Activated naive CD4-positive, alpha-beta T cell treated with anti-CD3 and anti-CD28 coated beads, Interleukin-2, amount 50 U/mL, for 24 hours (primary cell): ENCODE results near the gene DCAF4.

Source experiments
- H3K27ac Mint-ChIP-seq: one replicate; pipeline ENCODE4 v1.8.0; 2021; ENCODE audit warnings: mild to moderate bottlenecking, mixed read lengths
- H3K27me3 Mint-ChIP-seq: one replicate; pipeline ENCODE4 v1.8.0; 2021; ENCODE audit warnings: mixed read lengths
- H3K36me3 Mint-ChIP-seq: one replicate; pipeline ENCODE4 v1.8.0; 2021; ENCODE audit warnings: mixed read lengths
- H3K4me1 Mint-ChIP-seq: one replicate; pipeline ENCODE4 v1.8.0; 2021; ENCODE audit warnings: mixed read lengths
- H3K4me3 Mint-ChIP-seq: one replicate; pipeline ENCODE4 v1.8.0; 2021; ENCODE audit warnings: mild to moderate bottlenecking, mixed read lengths
- H3K9me3 Mint-ChIP-seq: one replicate; pipeline ENCODE4 v1.8.0; 2021; ENCODE audit warnings: mixed read lengths

The DCAF4 gene

GRCh38 chr14:72968316-72968715 is 42.1 kb downstream of the DCAF4 start:
- Mint-ChIP-seq H3K4me1 (peaks cover 4% of the 10 kb centered on the region), H3K9me3 (no peaks in the 10 kb centered on the region), H3K27ac (no peak overlapping the region), H3K36me3 (peaks cover 8% of the 10 kb centered on the region), H3K4me3 (no peak overlapping the region), H3K27me3 (no peaks in the 10 kb centered on the region)

DNA sequence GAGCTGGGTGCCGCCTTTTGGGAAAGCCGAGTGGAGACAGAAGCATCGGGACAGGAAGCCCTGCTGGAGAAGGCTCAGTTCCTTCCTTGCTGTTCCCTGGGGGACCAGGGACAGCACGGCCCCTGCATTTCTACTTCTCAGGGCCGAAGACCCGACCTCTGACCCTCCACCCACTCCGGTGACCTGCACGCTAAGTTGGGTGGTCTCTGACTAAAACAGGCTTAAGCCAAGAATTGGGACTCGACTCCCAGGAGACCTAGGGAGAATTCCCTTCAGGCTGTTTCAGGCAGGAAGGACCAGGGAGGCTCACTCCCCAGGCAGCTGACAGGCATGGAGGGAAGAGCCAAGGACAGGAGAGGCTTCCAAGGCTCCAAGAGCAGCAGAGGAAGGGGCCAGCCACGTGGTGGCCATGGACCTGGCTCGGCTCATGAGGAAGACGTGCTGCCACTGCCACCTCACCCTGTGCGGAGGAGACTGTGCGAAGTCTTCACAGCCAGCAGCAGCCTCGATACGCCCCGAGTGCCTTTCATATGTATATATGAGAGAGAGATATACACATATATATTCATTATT is 43.9 kb downstream of the DCAF4 start:
- Mint-ChIP-seq H3K27ac (no peak overlapping the region), H3K36me3 (peaks cover 6% of the 10 kb centered on the region), H3K4me1 (peaks cover 1% of the 10 kb centered on the region), H3K4me3 (no peak overlapping the region), H3K27me3 (no peaks in the 10 kb centered on the region), H3K9me3 (no peaks in the 10 kb centered on the region)

GRCh38 chr14:72970824-72971434 is 44.7 kb downstream of the DCAF4 start:
- Mint-ChIP-seq H3K27me3 (no peaks in the 10 kb centered on the region), H3K27ac (no peak overlapping the region), H3K36me3 (peaks cover 8% of the 10 kb centered on the region), H3K9me3 (no peaks in the 10 kb centered on the region), H3K4me1 (no peaks in the 10 kb centered on the region), H3K4me3 (no peak overlapping the region)

DNA sequence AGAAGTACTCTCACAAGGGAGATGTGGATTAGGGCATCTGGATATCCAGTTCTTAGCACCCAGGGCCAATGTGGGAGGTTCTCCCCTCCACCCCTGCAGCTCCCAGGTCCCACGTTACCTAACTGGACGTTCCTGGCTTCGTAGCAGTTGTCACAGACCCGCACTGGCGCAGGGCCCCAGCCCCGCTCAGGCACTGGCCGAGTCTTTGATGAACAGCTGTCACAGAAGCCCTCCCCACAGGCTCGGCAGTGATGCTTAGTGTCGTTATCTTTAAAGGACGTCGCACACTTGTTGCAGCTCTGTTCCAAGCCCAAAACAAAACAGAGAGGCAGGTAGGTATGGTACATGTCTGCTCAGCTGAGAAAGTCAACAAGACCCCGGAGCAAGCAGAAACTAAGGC is 48.4 kb downstream of the DCAF4 start:
- H3K27ac Mint-ChIP-seq: no peak overlapping the region
- no peaks in the 10 kb centered on the region for H3K9me3 Mint-ChIP-seq
- no peak overlapping the region for H3K4me3 Mint-ChIP-seq
- H3K36me3 Mint-ChIP-seq: peaks cover 12% of the 10 kb centered on the region
- H3K27me3 Mint-ChIP-seq: no peaks in the 10 kb centered on the region
- H3K4me1 Mint-ChIP-seq: no peaks in the 10 kb centered on the region

GRCh38 chr14:72975770-72976169 is 49.5 kb downstream of the DCAF4 start:
- H3K27me3 Mint-ChIP-seq: no peaks in the 10 kb centered on the region
- peaks cover 15% of the 10 kb centered on the region for H3K36me3 Mint-ChIP-seq

GRCh38 chr14:72978856-72979255 is 52.6 kb downstream of the DCAF4 start:
- H3K4me1 Mint-ChIP-seq: no peaks in the 10 kb centered on the region
- no peak overlapping the region for H3K4me3 Mint-ChIP-seq

More at GRCh38 chr14:72975770-72976169, 49.5 kb downstream of the DCAF4 start:
- Mint-ChIP-seq H3K27ac (no peak overlapping the region), H3K4me3 (no peak overlapping the region), H3K4me1 (no peaks in the 10 kb centered on the region), H3K9me3 (no peaks in the 10 kb centered on the region)

DNA sequence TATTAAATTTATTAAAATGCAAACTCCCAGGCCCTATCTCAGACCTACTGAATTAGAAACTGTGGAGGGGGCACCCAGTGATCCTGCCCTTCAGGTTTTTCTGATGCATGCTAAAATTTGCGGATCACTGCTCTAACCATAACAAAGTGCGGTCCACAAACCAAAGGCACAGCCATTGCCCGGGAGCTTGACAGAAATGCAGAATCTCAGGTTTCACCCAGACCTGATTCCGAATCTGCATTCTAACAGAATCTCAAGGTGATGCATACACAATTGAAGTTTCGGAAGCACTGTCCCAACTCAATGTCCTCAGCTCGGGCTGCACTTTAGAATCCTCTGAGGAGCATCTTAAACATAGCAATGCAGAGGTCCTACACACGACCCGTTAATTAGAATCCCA is 54.6 kb downstream of the DCAF4 start:
- H3K36me3 Mint-ChIP-seq: peaks cover 29% of the 10 kb centered on the region
- no peaks in the 10 kb centered on the region for H3K9me3 Mint-ChIP-seq
- no peaks in the 10 kb centered on the region for H3K4me1 Mint-ChIP-seq
- H3K27me3 Mint-ChIP-seq: no peaks in the 10 kb centered on the region
- H3K27ac Mint-ChIP-seq: no peak overlapping the region
- no peak overlapping the region for H3K4me3 Mint-ChIP-seq

More at GRCh38 chr14:72978856-72979255, 52.6 kb downstream of the DCAF4 start:
- H3K36me3 Mint-ChIP-seq: peaks cover 24% of the 10 kb centered on the region
- no peaks in the 10 kb centered on the region for H3K27me3 Mint-ChIP-seq
- H3K9me3 Mint-ChIP-seq: no peaks in the 10 kb centered on the region
- no peak overlapping the region for H3K27ac Mint-ChIP-seq

- Mint-ChIP-seq H3K4me1 (no peaks in the 10 kb centered on the region), H3K27ac (no peak overlapping the region), H3K9me3 (no peaks in the 10 kb centered on the region), H3K36me3 (peaks cover 28% of the 10 kb centered on the region), H3K27me3 (no peaks in the 10 kb centered on the region), H3K4me3 (no peak overlapping the region)
These were observed 56.0 kb downstream of the DCAF4 start for GRCh38 chr14:72982146-72982708.

DNA sequence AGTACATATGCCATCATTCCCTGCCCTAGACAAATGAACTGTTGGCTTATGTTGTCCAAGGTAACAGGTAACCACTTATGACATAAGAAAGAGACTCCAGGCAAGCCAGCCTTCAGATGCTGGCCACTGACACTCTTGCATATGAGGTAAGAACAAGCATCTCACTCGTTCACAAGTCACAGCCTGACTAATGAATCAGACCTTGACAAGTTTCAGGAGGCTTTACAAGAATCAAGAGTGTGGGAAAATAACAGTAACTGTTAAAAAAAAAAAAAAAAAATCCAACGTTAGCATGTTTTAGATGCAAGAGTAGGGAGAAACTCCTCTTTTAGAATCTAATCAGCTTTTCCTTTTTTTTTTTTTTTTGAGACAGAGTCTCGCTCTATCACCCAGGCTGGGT is 60.0 kb downstream of the DCAF4 start:
- H3K36me3 Mint-ChIP-seq: peaks cover 22% of the 10 kb centered on the region
- no peaks in the 10 kb centered on the region for H3K4me1 Mint-ChIP-seq

GRCh38 chr14:72986857-72987256 is 60.6 kb downstream of the DCAF4 start:
- H3K4me3 Mint-ChIP-seq: no peak overlapping the region
- H3K27me3 Mint-ChIP-seq: no peaks in the 10 kb centered on the region
- H3K4me1 Mint-ChIP-seq: no peaks in the 10 kb centered on the region
- peaks cover 22% of the 10 kb centered on the region for H3K36me3 Mint-ChIP-seq
- H3K27ac Mint-ChIP-seq: no peak overlapping the region
- no peaks in the 10 kb centered on the region for H3K9me3 Mint-ChIP-seq

More for the DNA sequence above, 60.0 kb downstream of the DCAF4 start:
- no peak overlapping the region for H3K27ac Mint-ChIP-seq
- no peaks in the 10 kb centered on the region for H3K27me3 Mint-ChIP-seq
- H3K4me3 Mint-ChIP-seq: no peak overlapping the region
- no peaks in the 10 kb centered on the region for H3K9me3 Mint-ChIP-seq

DNA sequence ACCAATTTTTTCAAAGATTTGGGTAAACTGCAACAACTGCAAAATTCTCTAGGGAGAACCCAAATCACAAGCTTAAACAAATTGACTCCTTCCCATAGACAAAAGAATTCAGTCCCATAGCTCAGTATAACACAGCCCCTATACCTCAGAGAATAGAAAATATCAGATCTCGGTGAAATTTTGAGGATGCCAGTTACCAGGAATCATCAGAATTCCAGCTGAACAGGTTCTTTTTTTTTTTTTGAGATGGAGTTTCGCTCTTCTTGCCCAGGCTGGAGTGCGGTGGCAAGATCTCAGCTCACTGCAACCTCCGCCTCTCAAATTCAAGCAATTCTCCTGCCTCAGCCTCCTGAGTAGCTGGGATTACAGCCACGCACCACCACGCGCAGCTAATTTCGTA is 63.9 kb downstream of the DCAF4 start:
- Mint-ChIP-seq H3K9me3 (no peaks in the 10 kb centered on the region), H3K36me3 (peaks cover 13% of the 10 kb centered on the region), H3K27me3 (no peaks in the 10 kb centered on the region), H3K4me3 (no peak overlapping the region), H3K27ac (no peak overlapping the region), H3K4me1 (no peaks in the 10 kb centered on the region)

DNA sequence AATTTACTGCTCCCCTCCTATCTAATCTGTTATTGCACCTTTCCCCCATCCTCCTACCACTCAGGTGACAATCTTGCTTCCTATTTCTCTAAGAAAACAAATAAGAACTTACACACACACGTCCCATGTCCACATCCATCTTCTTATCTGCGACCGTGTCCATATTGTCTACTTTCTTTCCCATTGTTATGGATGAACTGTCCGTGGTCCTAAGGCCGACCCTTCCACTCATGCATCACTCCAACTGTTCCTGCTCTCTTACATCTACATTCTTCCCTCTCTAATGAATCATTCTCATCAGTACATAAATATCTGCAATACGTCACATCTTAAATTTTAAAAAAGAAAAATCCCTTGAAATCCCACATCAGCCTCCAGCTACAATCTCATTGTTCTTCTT is 70.7 kb downstream of the DCAF4 start:
- no peaks in the 10 kb centered on the region for H3K9me3 Mint-ChIP-seq
- H3K4me3 Mint-ChIP-seq: no peak overlapping the region
- no peaks in the 10 kb centered on the region for H3K27me3 Mint-ChIP-seq
- no peak overlapping the region for H3K27ac Mint-ChIP-seq
- H3K36me3 Mint-ChIP-seq: peaks cover 24% of the 10 kb centered on the region
- peaks cover 4% of the 10 kb centered on the region for H3K4me1 Mint-ChIP-seq

DNA sequence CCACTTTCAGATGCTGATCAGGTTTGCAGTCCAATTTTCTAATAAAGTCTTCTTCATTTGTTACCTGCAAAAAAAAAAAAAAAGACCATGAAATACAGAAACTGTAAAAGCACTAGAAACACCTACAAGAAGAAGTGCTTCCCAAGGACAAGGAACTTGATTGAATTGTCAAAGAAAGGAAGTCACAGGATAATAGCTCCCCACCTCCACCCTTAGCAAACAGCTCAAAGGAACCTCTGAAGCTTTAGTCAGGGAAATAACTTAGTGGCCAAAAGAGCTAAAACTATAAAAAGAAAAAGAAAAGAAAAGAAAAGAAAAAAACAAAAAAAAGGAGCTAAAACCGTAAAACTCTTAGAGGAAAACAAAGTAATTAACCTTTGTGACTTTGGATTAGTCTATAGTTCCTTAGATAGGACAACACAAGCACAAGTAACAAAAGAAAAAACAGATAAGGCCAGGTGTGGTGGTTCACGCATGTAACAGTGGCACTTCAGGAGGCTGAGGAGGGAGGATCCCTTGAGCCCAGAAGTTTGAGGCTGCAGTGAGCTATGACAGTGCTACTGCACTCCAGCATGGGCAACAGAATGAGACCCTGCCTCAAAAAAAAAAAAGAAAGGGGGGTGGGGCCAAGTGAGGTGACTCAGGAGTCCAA is 72.1 kb downstream of the DCAF4 start:
- Mint-ChIP-seq H3K4me1 (peaks cover 6% of the 10 kb centered on the region), H3K9me3 (no peaks in the 10 kb centered on the region), H3K36me3 (peaks cover 20% of the 10 kb centered on the region), H3K4me3 (no peak overlapping the region), H3K27me3 (no peaks in the 10 kb centered on the region), H3K27ac (no peak overlapping the region)

DNA sequence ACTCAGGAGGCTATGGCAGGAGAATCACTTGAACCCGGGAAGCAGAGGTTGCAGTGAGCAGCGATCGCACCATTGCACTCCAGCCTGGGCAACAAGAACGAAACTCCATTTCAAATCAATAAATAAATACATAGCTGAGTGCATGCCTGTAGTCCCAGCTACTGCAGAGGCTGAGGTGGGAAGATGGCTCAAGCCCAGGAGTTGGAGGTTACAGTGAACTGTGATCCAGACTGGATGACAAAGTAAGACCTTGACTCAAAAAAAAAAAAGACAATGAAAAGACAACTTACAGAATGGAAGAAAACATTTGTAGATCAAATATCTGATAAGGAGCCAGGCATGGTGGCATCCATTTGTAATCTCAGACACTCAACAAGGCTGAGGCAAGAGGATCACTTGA is 73.1 kb downstream of the DCAF4 start:
- Mint-ChIP-seq H3K36me3 (peaks cover 19% of the 10 kb centered on the region), H3K4me1 (peaks cover 6% of the 10 kb centered on the region), H3K27ac (no peak overlapping the region), H3K27me3 (no peaks in the 10 kb centered on the region), H3K4me3 (no peak overlapping the region), H3K9me3 (no peaks in the 10 kb centered on the region)

DNA sequence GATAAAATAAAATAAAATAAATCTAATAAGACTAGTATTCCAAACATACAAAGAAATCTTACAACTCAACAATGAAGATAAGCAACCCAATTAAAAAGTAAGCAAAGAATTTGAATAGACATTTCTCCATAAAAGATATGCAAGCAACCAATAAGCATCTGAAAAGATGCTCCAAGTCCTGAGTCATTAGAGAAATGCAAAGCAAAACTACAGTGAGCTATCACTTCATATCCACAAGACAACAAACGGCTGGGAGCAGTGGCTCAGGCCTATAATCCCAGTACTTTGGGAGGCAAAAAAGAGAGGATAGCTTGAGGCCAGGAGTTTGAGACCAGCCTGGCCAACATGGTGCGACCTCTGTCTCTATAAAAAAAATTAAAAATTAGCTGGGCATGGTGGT is 73.8 kb downstream of the DCAF4 start:
- Mint-ChIP-seq H3K27me3 (no peaks in the 10 kb centered on the region), H3K4me3 (no peak overlapping the region), H3K36me3 (peaks cover 15% of the 10 kb centered on the region), H3K9me3 (no peaks in the 10 kb centered on the region), H3K27ac (no peak overlapping the region), H3K4me1 (peaks cover 6% of the 10 kb centered on the region)

- no peaks in the 10 kb centered on the region for H3K27me3 Mint-ChIP-seq
- H3K9me3 Mint-ChIP-seq: no peaks in the 10 kb centered on the region
- peaks cover 6% of the 10 kb centered on the region for H3K4me1 Mint-ChIP-seq
- H3K4me3 Mint-ChIP-seq: no peak overlapping the region
- H3K27ac Mint-ChIP-seq: no peak overlapping the region
- H3K36me3 Mint-ChIP-seq: peaks cover 2% of the 10 kb centered on the region
These were observed 77.4 kb downstream of the DCAF4 start for GRCh38 chr14:73003681-73004080.
